ENCODE measurements around the gene GNG10.

The GNG10 gene

DNA sequence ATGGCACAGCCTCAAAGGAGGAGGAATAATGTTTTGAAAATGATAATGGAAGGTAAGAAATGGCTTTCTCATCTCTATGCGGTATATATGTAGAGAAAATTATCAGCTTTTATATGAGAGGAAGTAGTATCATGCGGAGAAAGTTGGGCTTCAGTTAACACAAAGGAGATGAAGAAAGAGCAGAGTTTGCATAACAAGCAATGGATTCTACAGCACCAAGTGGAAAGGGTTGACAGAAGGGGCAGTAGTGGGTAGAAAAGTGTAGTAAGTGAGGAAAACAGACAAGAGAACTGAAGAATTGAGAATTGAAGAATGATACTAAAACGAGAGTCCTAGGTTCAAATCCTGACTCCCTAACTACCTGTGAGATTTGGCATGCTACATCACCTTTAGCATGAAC lies 51.0 kb downstream of the GNG10 start (continued):
- TF ChIP-seq, protein P1, sequence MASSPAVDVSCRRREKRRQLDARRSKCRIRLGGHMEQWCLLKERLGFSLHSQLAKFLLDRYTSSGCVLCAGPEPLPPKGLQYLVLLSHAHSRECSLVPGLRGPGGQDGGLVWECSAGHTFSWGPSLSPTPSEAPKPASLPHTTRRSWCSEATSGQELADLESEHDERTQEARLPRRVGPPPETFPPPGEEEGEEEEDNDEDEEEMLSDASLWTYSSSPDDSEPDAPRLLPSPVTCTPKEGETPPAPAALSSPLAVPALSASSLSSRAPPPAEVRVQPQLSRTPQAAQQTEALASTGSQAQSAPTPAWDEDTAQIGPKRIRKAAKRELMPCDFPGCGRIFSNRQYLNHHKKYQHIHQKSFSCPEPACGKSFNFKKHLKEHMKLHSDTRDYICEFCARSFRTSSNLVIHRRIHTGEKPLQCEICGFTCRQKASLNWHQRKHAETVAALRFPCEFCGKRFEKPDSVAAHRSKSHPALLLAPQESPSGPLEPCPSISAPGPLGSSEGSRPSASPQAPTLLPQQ (tag by site-specific recombination; IDR thresholded peaks at IDR 0.05) = no peak
- TF ChIP-seq ZNF394 (tag by site-specific recombination; IDR thresholded peaks at IDR 0.05; ENCODE audit: borderline replicate concordance) = no peak
- no peak for TF ChIP-seq ZNF223 (tag by site-specific recombination; IDR thresholded peaks at IDR 0.05)
- no peak for TF ChIP-seq ZNF324 (tag by site-specific recombination; IDR thresholded peaks at IDR 0.05)
- no peak for TF ChIP-seq ZNF114 (tag by site-specific recombination; IDR thresholded peaks at IDR 0.05)
- TF ChIP-seq KLF8 (tag by site-specific recombination; IDR thresholded peaks at IDR 0.05) = no peak
- no peak for TF ChIP-seq EGR2 (tag by site-specific recombination; IDR thresholded peaks at IDR 0.05; ENCODE audit: low read depth)
- TF ChIP-seq KLF7 (tag by site-specific recombination; IDR thresholded peaks at IDR 0.05; ENCODE audit: borderline replicate concordance) = no peak
- no peak for TF ChIP-seq ZNF214 (tag by site-specific recombination; IDR thresholded peaks at IDR 0.05; ENCODE audit: borderline replicate concordance)
- no peak for TF ChIP-seq ZNF777 (tag by site-specific recombination; IDR thresholded peaks at IDR 0.05; ENCODE audit: borderline replicate concordance)
- TF ChIP-seq FEZF1 (tag by site-specific recombination; IDR thresholded peaks at IDR 0.05) = no peak
- TF ChIP-seq ZNF768 (tag by site-specific recombination; IDR thresholded peaks at IDR 0.05) = no peak
- TF ChIP-seq, protein P2, sequence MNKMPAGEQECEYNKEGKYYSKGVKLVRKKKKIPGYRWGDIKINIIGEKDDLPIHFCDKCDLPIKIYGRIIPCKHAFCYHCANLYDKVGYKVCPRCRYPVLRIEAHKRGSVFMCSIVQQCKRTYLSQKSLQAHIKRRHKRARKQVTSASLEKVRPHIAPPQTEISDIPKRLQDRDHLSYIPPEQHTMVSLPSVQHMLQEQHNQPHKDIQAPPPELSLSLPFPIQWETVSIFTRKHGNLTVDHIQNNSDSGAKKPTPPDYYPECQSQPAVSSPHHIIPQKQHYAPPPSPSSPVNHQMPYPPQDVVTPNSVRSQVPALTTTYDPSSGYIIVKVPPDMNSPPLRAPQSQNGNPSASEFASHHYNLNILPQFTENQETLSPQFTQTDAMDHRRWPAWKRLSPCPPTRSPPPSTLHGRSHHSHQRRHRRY (tag by site-specific recombination; IDR thresholded peaks at IDR 0.05) = no peak
- TF ChIP-seq, protein P3, sequence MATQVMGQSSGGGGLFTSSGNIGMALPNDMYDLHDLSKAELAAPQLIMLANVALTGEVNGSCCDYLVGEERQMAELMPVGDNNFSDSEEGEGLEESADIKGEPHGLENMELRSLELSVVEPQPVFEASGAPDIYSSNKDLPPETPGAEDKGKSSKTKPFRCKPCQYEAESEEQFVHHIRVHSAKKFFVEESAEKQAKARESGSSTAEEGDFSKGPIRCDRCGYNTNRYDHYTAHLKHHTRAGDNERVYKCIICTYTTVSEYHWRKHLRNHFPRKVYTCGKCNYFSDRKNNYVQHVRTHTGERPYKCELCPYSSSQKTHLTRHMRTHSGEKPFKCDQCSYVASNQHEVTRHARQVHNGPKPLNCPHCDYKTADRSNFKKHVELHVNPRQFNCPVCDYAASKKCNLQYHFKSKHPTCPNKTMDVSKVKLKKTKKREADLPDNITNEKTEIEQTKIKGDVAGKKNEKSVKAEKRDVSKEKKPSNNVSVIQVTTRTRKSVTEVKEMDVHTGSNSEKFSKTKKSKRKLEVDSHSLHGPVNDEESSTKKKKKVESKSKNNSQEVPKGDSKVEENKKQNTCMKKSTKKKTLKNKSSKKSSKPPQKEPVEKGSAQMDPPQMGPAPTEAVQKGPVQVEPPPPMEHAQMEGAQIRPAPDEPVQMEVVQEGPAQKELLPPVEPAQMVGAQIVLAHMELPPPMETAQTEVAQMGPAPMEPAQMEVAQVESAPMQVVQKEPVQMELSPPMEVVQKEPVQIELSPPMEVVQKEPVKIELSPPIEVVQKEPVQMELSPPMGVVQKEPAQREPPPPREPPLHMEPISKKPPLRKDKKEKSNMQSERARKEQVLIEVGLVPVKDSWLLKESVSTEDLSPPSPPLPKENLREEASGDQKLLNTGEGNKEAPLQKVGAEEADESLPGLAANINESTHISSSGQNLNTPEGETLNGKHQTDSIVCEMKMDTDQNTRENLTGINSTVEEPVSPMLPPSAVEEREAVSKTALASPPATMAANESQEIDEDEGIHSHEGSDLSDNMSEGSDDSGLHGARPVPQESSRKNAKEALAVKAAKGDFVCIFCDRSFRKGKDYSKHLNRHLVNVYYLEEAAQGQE (tag by site-specific recombination; IDR thresholded peaks at IDR 0.05) = no peak
- TF ChIP-seq ZNF133 (tag by site-specific recombination; IDR thresholded peaks at IDR 0.05) = no peak

DNA sequence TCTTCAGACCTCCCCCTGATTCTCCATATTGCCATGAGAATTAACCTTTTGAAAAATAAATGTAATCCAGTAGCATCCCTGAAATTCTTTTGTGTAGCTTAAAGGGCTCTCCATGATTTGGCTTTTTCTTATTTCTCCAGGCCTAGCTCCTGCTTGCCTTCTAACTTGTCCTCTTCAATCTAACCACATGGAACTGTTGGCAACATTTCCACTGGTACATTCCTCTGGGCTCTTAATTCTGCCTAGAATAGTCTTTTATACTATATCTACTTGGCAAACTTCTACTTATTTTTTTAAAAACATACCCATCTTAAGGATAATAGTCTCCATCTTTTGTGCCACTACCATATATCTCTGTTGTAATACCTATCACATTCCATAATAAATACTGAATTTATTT lies 54.1 kb downstream of the GNG10 start:
- no peaks in the 10 kb centered on the region for H3K9me3 ChIP-seq (ENCODE audit: control insufficient read depth, insufficient read depth, low read depth, low read length)
- no peaks in the 10 kb centered on the region for H3K4me1 ChIP-seq (ENCODE audit: control insufficient read depth, insufficient read depth, low read length)
- no peaks in the 10 kb centered on the region for H3K36me3 ChIP-seq (ENCODE audit: control insufficient read depth in 2 of 2, insufficient read depth in 1 of 2, low read length in 2 of 2)
- H3K27ac ChIP-seq (ENCODE audit: extremely low read depth, low read depth, low read length) = no peak overlapping the region
- H3K4me3 ChIP-seq (ENCODE audit: low read depth, low read length) = no peak overlapping the region
- CTCF ChIA-PET = interaction anchor here (1.0 kb wide), 1 partner anchor 17 kb away, joined by 4 read pairs; no protein-coding TSS in a partner anchor
- POLR2A ChIA-PET = no interaction called here
- TF ChIP-seq ZNF157 (tag by site-specific recombination; IDR thresholded peaks at IDR 0.05) (no peak), TRIM28 (IDR thresholded peaks at IDR 0.05; ENCODE audit: borderline replicate concordance, low read length) (no peak), ZSCAN23 (tag by site-specific recombination; IDR thresholded peaks at IDR 0.05) (no peak), ZNF677 (tag by site-specific recombination; IDR thresholded peaks at IDR 0.05) (no peak), ZNF23 (tag by site-specific recombination; IDR thresholded peaks at IDR 0.05; ENCODE audit: borderline replicate concordance) (no peak)
- TF ChIP-seq, protein P4, sequence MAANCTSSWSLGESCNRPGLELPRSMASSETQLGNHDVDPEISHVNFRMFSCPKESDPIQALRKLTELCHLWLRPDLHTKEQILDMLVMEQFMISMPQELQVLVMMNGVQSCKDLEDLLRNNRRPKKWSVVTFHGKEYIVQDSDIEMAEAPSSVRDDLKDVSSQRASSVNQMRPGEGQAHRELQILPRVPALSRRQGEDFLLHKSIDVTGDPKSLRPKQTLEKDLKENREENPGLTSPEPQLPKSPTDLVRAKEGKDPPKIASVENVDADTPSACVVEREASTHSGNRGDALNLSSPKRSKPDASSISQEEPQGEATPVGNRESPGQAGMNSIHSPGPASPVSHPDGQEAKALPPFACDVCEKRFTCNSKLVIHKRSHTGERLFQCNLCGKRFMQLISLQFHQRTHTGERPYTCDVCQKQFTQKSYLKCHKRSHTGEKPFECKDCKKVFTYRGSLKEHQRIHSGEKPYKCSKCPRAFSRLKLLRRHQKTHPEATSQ (tag by site-specific recombination; IDR thresholded peaks at IDR 0.05) = no peak
- TF ChIP-seq, protein P5, sequence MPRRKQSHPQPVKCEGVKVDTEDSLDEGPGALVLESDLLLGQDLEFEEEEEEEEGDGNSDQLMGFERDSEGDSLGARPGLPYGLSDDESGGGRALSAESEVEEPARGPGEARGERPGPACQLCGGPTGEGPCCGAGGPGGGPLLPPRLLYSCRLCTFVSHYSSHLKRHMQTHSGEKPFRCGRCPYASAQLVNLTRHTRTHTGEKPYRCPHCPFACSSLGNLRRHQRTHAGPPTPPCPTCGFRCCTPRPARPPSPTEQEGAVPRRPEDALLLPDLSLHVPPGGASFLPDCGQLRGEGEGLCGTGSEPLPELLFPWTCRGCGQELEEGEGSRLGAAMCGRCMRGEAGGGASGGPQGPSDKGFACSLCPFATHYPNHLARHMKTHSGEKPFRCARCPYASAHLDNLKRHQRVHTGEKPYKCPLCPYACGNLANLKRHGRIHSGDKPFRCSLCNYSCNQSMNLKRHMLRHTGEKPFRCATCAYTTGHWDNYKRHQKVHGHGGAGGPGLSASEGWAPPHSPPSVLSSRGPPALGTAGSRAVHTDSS (tag by site-specific recombination; IDR thresholded peaks at IDR 0.05) = no peak
- TF ChIP-seq, protein P3 (tag by site-specific recombination; IDR thresholded peaks at IDR 0.05) = no peak
- TF ChIP-seq, protein P6, sequence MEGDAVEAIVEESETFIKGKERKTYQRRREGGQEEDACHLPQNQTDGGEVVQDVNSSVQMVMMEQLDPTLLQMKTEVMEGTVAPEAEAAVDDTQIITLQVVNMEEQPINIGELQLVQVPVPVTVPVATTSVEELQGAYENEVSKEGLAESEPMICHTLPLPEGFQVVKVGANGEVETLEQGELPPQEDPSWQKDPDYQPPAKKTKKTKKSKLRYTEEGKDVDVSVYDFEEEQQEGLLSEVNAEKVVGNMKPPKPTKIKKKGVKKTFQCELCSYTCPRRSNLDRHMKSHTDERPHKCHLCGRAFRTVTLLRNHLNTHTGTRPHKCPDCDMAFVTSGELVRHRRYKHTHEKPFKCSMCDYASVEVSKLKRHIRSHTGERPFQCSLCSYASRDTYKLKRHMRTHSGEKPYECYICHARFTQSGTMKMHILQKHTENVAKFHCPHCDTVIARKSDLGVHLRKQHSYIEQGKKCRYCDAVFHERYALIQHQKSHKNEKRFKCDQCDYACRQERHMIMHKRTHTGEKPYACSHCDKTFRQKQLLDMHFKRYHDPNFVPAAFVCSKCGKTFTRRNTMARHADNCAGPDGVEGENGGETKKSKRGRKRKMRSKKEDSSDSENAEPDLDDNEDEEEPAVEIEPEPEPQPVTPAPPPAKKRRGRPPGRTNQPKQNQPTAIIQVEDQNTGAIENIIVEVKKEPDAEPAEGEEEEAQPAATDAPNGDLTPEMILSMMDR (tag by site-specific recombination; IDR thresholded peaks at IDR 0.05) = no peak
